Cerebellar cortex (tissue), 1 donor: ENCODE measurements around the gene INPP5K.
"Not testable (repeated sequence)": the region's sequence is repeated elsewhere in the genome, so short reads cannot be mapped to it uniquely, and the experiment has no call there.

Experiments
- DNase-seq: peaks from one replicate; pipeline ENCODE4 v3.0.0-alpha.2; 2015; ENCODE audit warnings: low spot score

Gene INPP5K

GRCh38 chr17:1546292-1546922 is 30.0 kb upstream of the INPP5K start:
- no peak for DNase-seq

DNA sequence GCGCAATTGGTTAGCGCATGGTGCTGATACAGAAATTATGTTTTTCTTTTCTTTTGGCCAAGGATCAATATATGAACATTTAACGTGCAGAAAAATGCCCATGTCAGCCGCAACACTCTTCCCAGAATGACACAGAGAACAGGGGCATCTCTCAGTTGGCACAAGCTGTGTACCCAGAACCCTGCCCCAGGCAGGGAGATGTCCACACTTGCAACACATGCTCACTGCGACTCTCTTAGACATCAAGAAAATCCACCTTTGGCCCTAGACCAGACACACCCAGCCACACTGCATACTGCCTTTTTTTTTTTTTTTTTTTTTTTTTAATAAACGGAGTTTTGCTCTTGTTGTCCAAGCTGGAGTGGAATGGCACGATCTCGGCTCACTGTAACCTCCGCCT is 29.2 kb upstream of the INPP5K start:
- DNase-seq = no peak

DNA sequence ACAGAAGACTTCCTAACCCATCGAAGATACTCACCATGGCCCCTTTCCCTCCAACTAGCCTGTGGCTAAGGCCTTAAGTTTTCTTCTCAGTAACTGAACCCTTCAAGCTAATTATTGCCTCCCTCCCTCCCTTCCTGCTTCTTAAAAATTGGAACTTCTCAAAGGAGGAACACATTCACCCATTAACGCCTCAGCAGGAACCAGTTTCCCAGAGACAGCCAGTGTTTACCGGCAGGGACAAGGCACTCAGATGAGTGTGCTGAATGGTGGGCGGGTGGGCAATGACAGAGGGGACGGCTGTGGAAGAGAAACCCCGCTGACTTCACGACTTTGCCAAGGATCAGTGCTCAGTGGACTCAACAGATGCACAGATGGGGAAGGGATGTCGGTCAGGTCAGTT is 25.9 kb upstream of the INPP5K start:
- DNase-seq = no peak

DNA sequence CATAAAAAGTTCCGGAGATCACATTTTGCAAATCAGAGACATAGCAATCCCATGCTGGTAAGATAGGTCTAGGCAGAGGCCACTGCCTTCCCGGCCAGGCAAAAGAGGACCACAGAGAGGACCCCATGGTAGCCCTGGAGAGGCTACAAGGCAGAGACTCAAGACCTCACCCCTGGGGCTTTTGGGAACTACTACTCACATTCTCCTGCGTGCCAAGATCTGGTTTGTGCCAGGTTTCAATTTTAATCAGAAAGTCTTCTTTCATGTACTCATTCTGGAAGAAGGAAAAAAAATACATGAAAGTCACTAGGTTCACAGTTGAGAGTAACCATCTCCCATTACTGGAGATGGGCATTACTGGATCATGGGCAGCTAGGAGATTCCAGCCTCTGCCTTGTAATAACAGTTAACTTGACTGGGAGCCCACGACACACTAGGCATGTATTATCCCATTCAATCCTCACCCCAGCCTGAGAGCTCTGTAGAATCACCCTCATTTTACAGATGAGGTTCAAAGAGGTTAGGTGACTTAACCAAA is 25.0 kb upstream of the INPP5K start:
- DNase-seq = no peak

GRCh38 chr17:1539811-1540210 is 23.4 kb upstream of the INPP5K start:
- DNase-seq = no peak

- no peak for DNase-seq
Measured at GRCh38 chr17:1535737-1536136, 19.3 kb upstream of the INPP5K start.

DNA sequence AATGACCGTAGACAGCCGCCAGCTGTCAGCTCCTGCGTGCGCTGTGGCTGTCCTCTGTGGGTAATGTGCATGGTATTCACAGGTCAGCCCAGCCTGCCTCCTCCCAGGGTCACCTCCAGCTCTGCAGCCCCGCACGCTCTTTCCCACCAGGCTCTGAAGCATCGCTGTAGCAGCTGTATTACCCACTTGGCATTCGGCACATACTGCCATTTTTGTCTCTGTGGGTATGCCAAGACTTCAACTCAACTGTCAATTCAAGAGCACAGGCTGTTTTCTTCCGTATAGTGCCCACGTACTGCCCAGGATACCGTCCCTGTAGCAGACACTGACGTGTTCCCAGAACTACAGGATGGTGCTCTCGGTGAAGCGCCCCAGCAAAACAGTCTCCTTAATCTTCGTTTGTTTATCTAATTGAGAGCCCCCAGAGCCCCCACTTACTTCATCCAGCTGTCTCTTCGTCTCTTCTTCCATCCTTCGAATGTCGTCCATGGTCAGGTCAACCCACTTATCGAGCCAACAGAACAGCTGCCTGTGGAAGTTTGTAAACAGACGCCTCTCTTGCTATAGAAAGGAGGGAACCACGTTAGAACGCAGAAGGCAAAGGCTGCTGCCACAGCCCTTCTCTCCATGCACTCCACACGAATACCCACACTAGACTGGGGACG is 17.4 kb upstream of the INPP5K start:
- no peak for DNase-seq

DNA sequence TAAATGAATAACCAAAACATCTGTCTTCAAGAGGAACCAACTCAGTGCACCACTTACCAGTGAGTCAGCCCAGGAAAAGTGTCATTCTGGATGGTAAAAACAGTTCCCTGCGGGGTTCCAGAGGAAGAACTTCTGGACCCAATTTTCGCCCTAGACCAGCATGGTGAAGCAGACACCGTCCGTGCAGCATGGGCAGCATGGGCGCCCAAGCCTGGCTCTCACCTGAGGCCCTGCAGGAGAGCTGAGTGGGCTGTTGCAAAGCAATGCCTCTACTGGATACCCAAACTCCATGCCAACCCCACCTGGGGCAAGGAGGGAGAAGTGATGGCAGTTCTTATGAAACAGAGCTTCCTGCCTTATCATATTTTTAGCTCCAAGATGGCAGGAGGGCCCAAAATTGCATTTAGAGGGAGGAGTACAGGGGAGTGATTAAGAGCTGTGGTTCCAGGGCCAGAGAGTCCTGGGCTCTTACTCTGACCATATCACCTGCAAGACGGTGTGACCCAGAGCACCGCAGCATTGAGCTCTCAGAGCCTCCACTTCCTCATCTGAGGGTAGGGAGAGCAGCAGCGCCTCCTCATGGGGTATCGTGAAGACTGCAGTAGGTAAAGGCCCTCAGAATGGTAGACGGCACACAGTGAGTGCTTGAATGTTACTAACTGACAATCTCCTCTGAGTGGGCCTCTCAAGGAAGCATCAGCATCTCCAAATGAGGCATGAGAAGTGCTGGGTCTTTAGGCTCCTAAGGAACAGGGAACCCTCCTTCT is 16.6 kb upstream of the INPP5K start:
- DNase-seq = peak; percentile 51

- no peak for DNase-seq
Measured at GRCh38 chr17:1529863-1530262, 13.5 kb upstream of the INPP5K start.

DNA sequence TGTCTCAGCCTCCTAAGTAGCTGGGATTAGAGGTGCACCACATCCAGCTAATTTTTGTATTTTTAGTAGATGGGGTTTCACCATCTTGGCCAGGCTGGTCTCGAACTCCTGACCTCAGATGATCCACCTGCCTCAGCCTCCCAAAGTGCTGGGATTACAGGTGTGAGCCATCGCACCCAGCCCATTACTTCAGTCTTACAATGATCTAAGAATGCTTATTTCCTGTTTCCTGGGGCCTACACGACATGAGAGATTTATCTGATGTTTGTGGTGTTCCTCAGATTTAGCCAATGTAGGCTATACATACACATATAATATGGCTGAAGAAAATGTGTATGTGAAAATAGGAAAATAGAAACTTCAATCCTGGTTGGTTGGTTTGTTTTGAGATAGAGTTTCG is 10.5 kb upstream of the INPP5K start:
- not testable (repeated sequence) for DNase-seq

DNA sequence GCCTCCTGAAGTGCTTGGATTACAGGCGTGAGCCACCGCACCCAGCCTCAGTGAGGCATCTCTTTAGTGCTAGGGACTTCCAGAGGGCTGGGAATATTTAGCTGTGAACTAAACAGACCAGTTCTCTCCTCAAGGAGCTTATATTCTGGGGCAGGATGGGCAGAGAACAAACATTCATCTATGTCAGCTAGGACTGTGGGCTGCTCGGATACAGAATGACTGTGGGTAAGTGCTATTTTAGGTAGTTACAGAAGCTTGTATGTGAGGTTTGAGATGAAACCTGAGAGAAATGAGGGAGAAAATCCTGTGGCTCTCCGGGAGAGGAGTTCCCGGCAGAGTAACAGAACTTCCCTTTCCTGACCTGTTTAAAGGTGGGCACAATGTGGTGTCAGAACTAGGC is 6.2 kb upstream of the INPP5K start:
- DNase-seq = no peak

DNA sequence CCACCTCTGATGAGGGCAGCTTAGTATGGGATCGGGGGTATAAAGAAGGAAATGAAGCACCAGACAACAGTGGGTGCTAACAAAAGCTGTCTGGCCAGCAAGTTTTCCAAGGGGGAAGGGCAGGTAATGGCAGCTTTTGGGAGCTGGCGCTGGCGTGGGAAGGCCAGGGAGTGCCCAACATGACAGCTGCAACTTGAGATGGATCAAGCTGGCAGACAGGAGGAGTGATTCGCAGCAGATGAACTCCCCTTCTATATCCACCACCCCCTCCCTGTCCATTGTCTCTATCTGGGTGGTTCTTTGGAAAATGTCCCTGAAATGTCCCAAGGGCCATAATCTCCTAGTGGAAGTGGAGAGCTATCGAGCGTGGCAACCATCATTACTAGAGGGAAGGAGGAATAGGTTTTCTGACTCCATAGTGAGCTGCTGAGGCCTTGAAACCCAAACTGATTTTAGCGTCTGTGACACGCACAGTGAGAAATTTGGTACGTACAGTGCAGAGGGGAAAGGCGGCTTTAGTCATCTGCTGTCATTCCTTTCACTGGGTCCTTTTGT is 4.8 kb upstream of the INPP5K start:
- DNase-seq = no peak

DNA sequence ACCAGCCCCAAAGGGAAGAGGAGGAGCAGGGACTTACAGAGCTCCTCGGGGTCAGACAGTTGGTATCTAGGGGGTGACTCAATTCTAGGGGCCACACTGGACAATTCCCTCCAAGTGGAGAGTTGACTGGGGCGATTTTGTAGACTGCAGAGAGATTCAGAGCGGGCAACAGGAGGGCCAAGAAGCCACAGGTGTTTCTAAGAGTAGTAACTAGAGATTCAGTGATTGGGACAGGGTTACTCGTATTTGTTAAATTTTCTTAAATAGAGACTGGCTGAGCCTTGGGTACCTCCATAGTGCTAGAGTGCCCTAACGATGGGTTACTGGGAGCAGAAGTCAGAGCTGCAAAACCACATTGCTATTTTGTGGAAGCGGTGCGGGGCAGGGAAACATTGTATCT is 3.3 kb upstream of the INPP5K start:
- no peak for DNase-seq

- no peak for DNase-seq
Measured at GRCh38 chr17:1518410-1518809, 2.0 kb upstream of the INPP5K start.

DNA sequence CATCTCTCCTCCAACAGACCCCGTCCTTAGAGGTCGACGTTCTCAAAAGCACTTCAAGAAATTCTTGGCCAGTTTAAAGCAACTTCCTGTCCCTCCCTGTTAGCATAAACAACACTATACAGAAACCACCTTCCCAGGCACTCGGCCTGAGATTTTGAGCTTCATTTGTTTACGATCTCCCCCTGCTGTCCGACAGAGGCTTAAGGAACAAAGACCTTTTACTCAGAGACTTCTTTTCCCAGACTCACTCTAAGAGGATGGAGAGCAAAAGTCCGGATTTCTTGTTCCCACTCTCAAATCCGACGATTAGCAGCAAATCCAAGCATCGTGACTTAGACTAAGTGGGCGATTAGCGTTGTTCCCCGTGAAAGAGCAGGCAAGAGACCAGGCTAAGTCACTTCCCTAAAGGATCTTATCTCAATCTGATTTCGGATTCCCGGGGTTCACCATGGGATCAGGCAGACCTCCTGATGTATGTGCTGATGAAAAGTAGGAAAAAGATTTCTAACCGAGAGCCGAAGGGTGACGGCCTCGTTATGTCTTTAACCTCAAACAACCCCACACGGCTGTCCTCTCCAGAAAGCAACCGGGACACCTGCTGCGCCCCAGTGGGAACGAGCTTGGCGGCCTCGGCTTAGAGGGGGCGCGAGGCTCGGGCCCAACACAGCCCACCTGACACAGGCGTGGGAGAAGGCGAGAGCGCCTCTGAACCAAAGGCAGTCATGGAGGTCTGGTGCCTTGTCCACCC is 598 bp downstream of the INPP5K start:
- peak; percentile 88 for DNase-seq

DNA sequence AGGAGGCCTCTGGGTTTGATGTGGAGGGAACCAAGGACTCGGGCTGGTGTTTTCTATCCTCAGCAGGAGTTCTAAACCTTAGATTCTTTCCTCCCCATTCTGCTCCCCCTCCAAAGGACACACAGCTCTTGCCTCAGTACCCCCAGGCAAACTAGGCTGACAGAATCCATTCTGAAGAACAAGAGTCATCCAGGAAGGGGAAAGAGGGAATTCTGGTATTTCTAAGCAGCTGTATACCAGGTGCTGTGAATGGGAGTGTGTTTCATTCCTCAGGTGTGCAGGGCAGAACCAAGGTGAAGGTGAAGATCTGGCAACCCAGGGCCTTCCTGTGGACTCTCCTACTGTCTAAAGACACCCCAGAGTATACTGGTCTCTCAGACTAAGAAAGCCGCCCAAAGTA is 4.1 kb downstream of the INPP5K start:
- no peak for DNase-seq

DNA sequence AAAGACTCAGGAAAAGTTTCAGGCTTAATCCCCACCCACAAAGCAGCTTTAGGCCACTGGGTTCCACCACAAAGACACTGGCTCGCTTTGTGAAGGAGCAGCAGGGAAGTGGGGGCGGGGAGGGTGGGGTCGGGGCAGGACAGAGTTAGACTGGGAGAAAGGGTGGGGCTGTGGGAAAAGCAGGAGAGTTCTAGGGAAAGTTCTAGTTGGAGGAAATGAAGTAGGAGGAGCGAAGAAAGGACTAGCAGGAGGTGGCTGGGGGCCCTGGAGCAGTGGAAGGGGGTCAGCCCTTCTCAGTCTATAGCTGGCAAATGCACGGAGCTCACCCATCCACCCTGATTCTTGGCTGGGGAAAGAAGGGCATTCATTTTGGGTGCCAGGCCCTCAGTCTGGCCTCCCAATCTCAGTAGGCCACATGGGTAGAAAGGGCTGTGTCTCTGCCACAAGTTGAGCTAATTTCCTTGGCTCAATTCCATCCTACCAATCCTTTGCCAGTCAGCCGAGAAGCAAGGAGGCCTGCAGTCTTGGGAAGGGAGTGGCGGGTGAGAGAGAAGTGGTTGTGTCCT is 4.6 kb downstream of the INPP5K start:
- DNase-seq = peak; percentile 34

GRCh38 chr17:1511290-1511689 is 5.1 kb downstream of the INPP5K start:
- DNase-seq = no peak

- DNase-seq = no peak
Measured at GRCh38 chr17:1509290-1509881, 7.0 kb downstream of the INPP5K start.

GRCh38 chr17:1508709-1509108 is 7.7 kb downstream of the INPP5K start:
- DNase-seq = not testable (repeated sequence)

DNA sequence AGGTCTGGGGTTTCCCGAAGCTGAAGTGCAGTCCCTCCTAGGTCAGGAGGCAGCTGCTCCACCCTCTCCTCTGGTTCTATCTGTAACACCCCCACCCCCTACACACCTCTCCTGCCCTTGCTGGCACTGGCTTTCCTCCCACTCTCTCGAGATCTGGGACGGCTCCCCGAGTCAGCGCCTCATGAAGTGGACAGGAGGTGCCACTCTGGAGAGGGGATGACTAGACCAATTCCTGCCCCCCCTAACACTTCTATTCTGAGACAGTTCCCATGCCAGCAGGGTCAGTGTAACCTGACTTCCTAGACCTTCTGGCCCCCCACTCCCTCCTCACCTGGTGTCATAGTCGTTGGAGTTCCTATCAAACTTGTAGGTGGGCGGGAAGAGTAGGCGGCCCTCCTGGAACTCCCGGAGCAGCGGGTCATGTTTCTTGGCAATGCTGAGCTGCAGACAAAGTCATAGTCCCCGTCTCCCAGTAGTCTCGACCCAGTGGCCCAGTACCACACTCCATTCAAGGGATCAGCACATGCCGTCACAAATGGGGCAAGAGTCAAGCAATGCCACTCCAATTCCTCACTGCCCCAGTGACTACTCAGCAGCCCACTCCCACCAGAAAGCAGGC is 9.7 kb downstream of the INPP5K start:
- no peak for DNase-seq
